H1 (cell line): ENCODE measurements around the gene NKPD1.

Experiments used
- ATF2 ChIP-seq: IDR thresholded peaks from 2 replicates; pipeline ENCODE4 v1.6.1; 2012; ENCODE audit warnings: low read length, inconsistent platforms
- E2F6 ChIP-seq: IDR thresholded peaks from 2 replicates; pipeline ENCODE4 v1.6.1; 2012; ENCODE audit warnings: inconsistent platforms
- EZH2 ChIP-seq: fragments of 200-600 bp; sonication (generic); IDR thresholded peaks from 2 replicates; pipeline ENCODE4 v1.7.1; 2012; ENCODE audit warnings: low read depth, mild to moderate bottlenecking, moderate library complexity, low read length, inconsistent platforms; ENCODE audit not compliant: severe bottlenecking
- FOSL1 ChIP-seq: IDR thresholded peaks from 2 replicates; pipeline ENCODE4 v1.6.1; 2011; ENCODE audit warnings: mild to moderate bottlenecking, low read depth, low read length, moderate library complexity; ENCODE audit not compliant: insufficient read depth
- KDM5A ChIP-seq: fragments of 200-600 bp; IDR thresholded peaks from 2 replicates; pipeline ENCODE4 v1.7.1; 2012; ENCODE audit warnings: mild to moderate bottlenecking, low read length, inconsistent platforms, mixed read lengths
- POLR2AphosphoS5 ChIP-seq: IDR thresholded peaks from 2 replicates; pipeline ENCODE4 v1.6.1; 2011; ENCODE audit warnings: low read depth, low read length
- ZNF274 ChIP-seq: IDR thresholded peaks from 2 replicates; pipeline ENCODE4 v1.7.0; 2012; ENCODE audit warnings: low read length, borderline replicate concordance; ENCODE audit errors: extremely low read depth
- TF ChIP-seq, protein P1 (sequence below), 3 experiments: IDR thresholded peaks; 1 replicate in 2 of 3; 2 replicates in 1 of 3; pipeline versions ENCODE4 v1.5.1 to v1.6.1; 2011; ENCODE audit warnings: low read length in 3 of 3, mild to moderate bottlenecking in 3 of 3, inconsistent platforms in 2 of 3, low read depth in 1 of 3, moderate library complexity in 1 of 3; ENCODE audit not compliant: insufficient read depth in 1 of 3; ENCODE audit errors: control extremely low read depth in 1 of 3

GRCh38 chr19:45195764-45196163, 35.0 kb upstream of the NKPD1 start:
- TF ChIP-seq E2F6 (no peak), KDM5A (no peak), ZNF274 (no peak), EZH2 (no peak), FOSL1 (no peak), POLR2AphosphoS5 (no peak), ATF2 (no peak)
- TF ChIP-seq, protein P1, sequence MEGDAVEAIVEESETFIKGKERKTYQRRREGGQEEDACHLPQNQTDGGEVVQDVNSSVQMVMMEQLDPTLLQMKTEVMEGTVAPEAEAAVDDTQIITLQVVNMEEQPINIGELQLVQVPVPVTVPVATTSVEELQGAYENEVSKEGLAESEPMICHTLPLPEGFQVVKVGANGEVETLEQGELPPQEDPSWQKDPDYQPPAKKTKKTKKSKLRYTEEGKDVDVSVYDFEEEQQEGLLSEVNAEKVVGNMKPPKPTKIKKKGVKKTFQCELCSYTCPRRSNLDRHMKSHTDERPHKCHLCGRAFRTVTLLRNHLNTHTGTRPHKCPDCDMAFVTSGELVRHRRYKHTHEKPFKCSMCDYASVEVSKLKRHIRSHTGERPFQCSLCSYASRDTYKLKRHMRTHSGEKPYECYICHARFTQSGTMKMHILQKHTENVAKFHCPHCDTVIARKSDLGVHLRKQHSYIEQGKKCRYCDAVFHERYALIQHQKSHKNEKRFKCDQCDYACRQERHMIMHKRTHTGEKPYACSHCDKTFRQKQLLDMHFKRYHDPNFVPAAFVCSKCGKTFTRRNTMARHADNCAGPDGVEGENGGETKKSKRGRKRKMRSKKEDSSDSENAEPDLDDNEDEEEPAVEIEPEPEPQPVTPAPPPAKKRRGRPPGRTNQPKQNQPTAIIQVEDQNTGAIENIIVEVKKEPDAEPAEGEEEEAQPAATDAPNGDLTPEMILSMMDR (IDR thresholded peaks at IDR 0.05; ENCODE audit: control extremely low read depth in 1 of 3, insufficient read depth in 1 of 3, low read depth in 1 of 3, low read length in 3 of 3): no peak
